NT2/D1 (cell line): ENCODE measurements around the gene STARD7.

Experiments used
- SUZ12 ChIP-seq: IDR thresholded peaks from 2 replicates; pipeline ENCODE4 v1.6.1; 2011; ENCODE audit not compliant: insufficient read length, insufficient read depth; ENCODE audit errors: extremely low read depth
- YY1 ChIP-seq: IDR thresholded peaks from 2 replicates; pipeline ENCODE4 v1.6.1; 2011; ENCODE audit not compliant: insufficient read length, insufficient read depth
- ZNF274 ChIP-seq: IDR thresholded peaks from 2 replicates; pipeline ENCODE4 v1.6.1; 2011; ENCODE audit warnings: mild to moderate bottlenecking, low read depth, low read length

GRCh38 chr2:96139181-96139758 is 69.4 kb downstream of the STARD7 start:
- TF ChIP-seq SUZ12 (no peak), YY1 (no peak), ZNF274 (no peak)
